HepG2 (cell line): Measurements from ENCODE around the gene OGA. TPM values are rescaled to one million over a fixed set of nuclear protein-coding genes. Genes with fewer than 3 reads are reported as not detected.
A peak's percentile ranks its signal among the peaks of the same experiment; 100 is the strongest.

ENCODE experiments used
- ATAC-seq: fragments of 200-7000 bp; cut with Tn5 transposase; 3 replicates; pipeline ENCODE4 v1.9.1; 2020; ENCODE audit warnings: mild to moderate bottlenecking, moderate library complexity
- BruUV-seq: library from RNA; stranded (reverse); fragments of 400-500 nt; replicated peaks from 2 replicates; lab custom pipeline; 2021; lab: Mats Ljungman, UMichigan
- CTCF ChIA-PET: fragments of 300-600 bp; formaldehyde crosslinking; extraction: SDS; loops from one replicate; lab custom pipeline; 2021; ENCODE audit warnings: low total read pairs, inconsistent platforms, low intra/inter-chr PET ratio; lab: Yijun Ruan, JAX
- POLR2A ChIA-PET: fragments of 350-600 bp; sonication (Branson Sonifier 250); formaldehyde crosslinking; loops from one replicate; lab custom pipeline; 2020; ENCODE audit warnings: antibody characterized with exemption, inconsistent platforms; lab: Yijun Ruan, JAX
- DNase-seq: peaks from one replicate; pipeline ENCODE4 v3.0.0-alpha.2; 2015; ENCODE audit warnings: low spot score
- FAIRE-seq: peaks from 3 replicates; lab custom pipeline; 2011; peaks lifted over from hg19 to GRCh38; lab: Jason Lieb, UNC
- H2AFZ ChIP-seq: one replicate; pipeline ENCODE4 v1.6.1; 2011; ENCODE audit warnings: low read length, inconsistent platforms
- H3K27ac ChIP-seq: fragments of 300-600 bp; 3 replicates; pipeline ENCODE4 v1.8.0; 2011; ENCODE audit warnings: mixed run types, mild to moderate bottlenecking, mixed read lengths, low read length, inconsistent platforms; ENCODE audit not compliant: insufficient read depth; ENCODE audit errors: extremely low read length
- H3K27me3 ChIP-seq, 2 experiments: fragments of 200-600 bp in 1 of 2; 2 replicates in 1 of 2; 3 replicates in 1 of 2; pipeline versions ENCODE4 v1.6.0 to v1.8.0; 2011; ENCODE audit warnings: low read length in 2 of 2, mild to moderate bottlenecking in 2 of 2, moderate library complexity in 2 of 2, inconsistent platforms in 1 of 2; ENCODE audit not compliant: insufficient read depth in 2 of 2, control insufficient read depth in 1 of 2
- H3K36me3 ChIP-seq, 2 experiments: fragments of 200-600 bp in 1 of 2; replicated peaks in 1 of 2; 2 replicates in 1 of 2; 3 replicates in 1 of 2; pipeline versions ENCODE4 v1.5.1 to v1.8.0; 2011; ENCODE audit warnings: low read length in 2 of 2, inconsistent platforms in 1 of 2; ENCODE audit not compliant: insufficient read depth in 2 of 2, control insufficient read depth in 1 of 2
- H3K4me1 ChIP-seq: 2 replicates; pipeline ENCODE4 v1.5.1; 2012; ENCODE audit warnings: low read length, inconsistent platforms; ENCODE audit not compliant: insufficient read depth
- H3K4me2 ChIP-seq: 2 replicates; pipeline ENCODE4 v1.6.0; 2011; ENCODE audit warnings: low read depth, low read length, inconsistent platforms
- H3K4me3 ChIP-seq, 3 experiments: fragments of 200-600 bp in 1 of 3; sonication (generic), shearing (Covaris generic) in 1 of 3; replicated peaks in 1 of 3; 2 replicates each; pipeline ENCODE4 v1.5.1; 2011 to 2016; ENCODE audit warnings: low read length in 3 of 3, inconsistent platforms in 2 of 3, low read depth in 2 of 3, mild to moderate bottlenecking in 2 of 3, control low read depth in 1 of 3, mixed read lengths in 1 of 3; ENCODE audit not compliant: insufficient read depth in 1 of 3
- H3K79me2 ChIP-seq: one replicate; pipeline ENCODE4 v1.6.1; 2011; ENCODE audit warnings: low read length, inconsistent platforms; ENCODE audit not compliant: insufficient read depth
- H3K9ac ChIP-seq: 2 replicates; pipeline ENCODE4 v1.6.0; 2011; ENCODE audit warnings: mild to moderate bottlenecking, low read depth, low read length, inconsistent platforms; ENCODE audit not compliant: insufficient read depth
- H3K9me3 ChIP-seq: 2 replicates; pipeline ENCODE4 v1.5.1; 2012; ENCODE audit warnings: mild to moderate bottlenecking, low read length
- H4K20me1 ChIP-seq: 2 replicates; pipeline ENCODE4 v1.6.0; 2011; ENCODE audit warnings: inconsistent platforms, mild to moderate bottlenecking, low read length, moderate library complexity; ENCODE audit not compliant: insufficient read depth
- ADNP ChIP-seq: sonication (generic); formaldehyde crosslinking; IDR thresholded peaks from 2 replicates; pipeline ENCODE4 v1.4.0; 2020; ENCODE audit warnings: missing genetic modification reagents
- ASH2L ChIP-seq: fragments of 300-600, 200-600 bp; sonication (generic); IDR thresholded peaks from 2 replicates; pipeline ENCODE4 v1.7.0; 2017; ENCODE audit warnings: low read depth, mild to moderate bottlenecking, moderate library complexity, mixed read lengths, low read length; ENCODE audit not compliant: insufficient read length
- FOXA1 ChIP-seq, 2 experiments: fragments of 450-650 bp in 1 of 2; sonication (generic) in 1 of 2; formaldehyde crosslinking in 1 of 2; IDR thresholded peaks; 2 replicates each; pipeline versions ENCODE4 v1.4.0 to v1.6.1; 2016 to 2020; ENCODE audit warnings: missing genetic modification reagents in 1 of 2
- HES4 ChIP-seq: sonication (generic); formaldehyde crosslinking; IDR thresholded peaks from 2 replicates; pipeline ENCODE4 v1.9.0; 2021; ENCODE audit warnings: mild to moderate bottlenecking, missing genetic modification reagents, borderline replicate concordance
- SMYD3 ChIP-seq: sonication (generic); formaldehyde crosslinking; IDR thresholded peaks from 2 replicates; pipeline ENCODE4 v1.8.1; 2023; ENCODE audit warnings: mild to moderate bottlenecking, missing genetic modification reagents
- TRIM24 ChIP-seq: sonication (generic); formaldehyde crosslinking; IDR thresholded peaks from 2 replicates; pipeline ENCODE4 v1.8.0; 2022; ENCODE audit warnings: mild to moderate bottlenecking, missing genetic modification reagents
- ZFX ChIP-seq: sonication (generic); formaldehyde crosslinking; IDR thresholded peaks from 2 replicates; pipeline ENCODE4 v1.4.0; 2020; ENCODE audit warnings: mild to moderate bottlenecking, low read depth, missing genetic modification reagents, moderate library complexity
- ZKSCAN1 ChIP-seq: fragments of 150-350 bp; IDR thresholded peaks from 2 replicates; pipeline ENCODE4 v1.6.1; 2014; ENCODE audit warnings: low read length
- ZNF318 ChIP-seq: sonication (generic); formaldehyde crosslinking; IDR thresholded peaks from 2 replicates; pipeline ENCODE4 v1.4.0; 2020; ENCODE audit warnings: mild to moderate bottlenecking, missing genetic modification reagents
- ZNF468 ChIP-seq: sonication (generic); formaldehyde crosslinking; IDR thresholded peaks from 2 replicates; pipeline ENCODE4 v1.8.0; 2022; ENCODE audit warnings: mild to moderate bottlenecking, moderate library complexity, missing genetic modification reagents
- ZNF660 ChIP-seq: sonication (generic); formaldehyde crosslinking; IDR thresholded peaks from 2 replicates; pipeline ENCODE4 v1.5.1; 2020; ENCODE audit warnings: mild to moderate bottlenecking, low read depth, missing genetic modification reagents, borderline replicate concordance
- WGBS: methylation state at CpG from one replicate; pipeline ENCODE4 v1.1.6; 2017; ENCODE audit warnings: low lambda C conversion rate; 5-methylcytosine and 5-hydroxymethylcytosine counted together
- in situ Hi-C: cut with HindIII; loops from 2 replicates; pipeline ENCODE4 v1.10.0; 2017; ENCODE audit warnings: low pct_unique_long_range_greater_than_20kb; ENCODE audit not compliant: extremely low pct_ligation_motif_present
- intact Hi-C: fragments of 100-400 bp; cut with micrococcal nuclease; formaldehyde crosslinking; loops from one replicate; pipeline ENCODE4 v1.10.0; 2022; ENCODE audit not compliant: unreplicated experiment
- polyA plus RNA-seq, 8 experiments: library from polyadenylated mRNA; depleted of rRNA in 3 of 8; stranded (reverse) in 7 of 8; unstranded in 1 of 8; fragments of >200 nt; fragmentation: Illumina TruSeq in 4 of 8; extraction: Trizol in 4 of 8; gene quantifications; 2 replicates each; pipeline versions ENCODE4 v1.2.1 to v1.2.3, GENCODE V29; 2011 to 2016; ENCODE audit warnings: low read depth in 4 of 8, missing spikeins in 1 of 8, mixed read lengths in 1 of 8; ENCODE audit not compliant: insufficient read depth in 1 of 8
- total RNA-seq, 5 experiments: library from RNA; depleted of rRNA; stranded (reverse); fragments of >200 nt; fragmentation: Illumina TruSeq; extraction: Trizol; gene quantifications; 2 replicates each; pipeline ENCODE4 v1.2.3, GENCODE V29; 2016; ENCODE audit warnings: low read depth in 1 of 5

OGA gene
- total and polyA plus RNA-seq, 2 of the 13 experiments (the other 11 are each of a cell fraction or from before 2014, with no cell fraction given), result 33.2 to 39.8 TPM

- Histone ChIP-seq H4K20me1 (peaks cover 5% of the 10 kb centered on the region; the same call in 1 of the 2 replicates), H3K9me3 (no peaks in the 10 kb centered on the region), H3K27me3 (peaks cover 10 to 31% of the 10 kb centered on the region in 2 experiments), H3K4me1 (peaks cover 50% of the 10 kb centered on the region), H3K27ac (no peak overlapping the region), H3K9ac (no peak overlapping the region), H3K36me3 (no peaks in the 10 kb centered on the region; a peak in 1 of 5 replicates), H3K4me2 (no peak overlapping the region), H3K79me2 (peaks cover 6% of the 10 kb centered on the region), H3K4me3 (no peak overlapping the region), H2AFZ (no peak overlapping the region)
- TF ChIP-seq ZNF468 (CRISPR knock-in tag) (no peak), TRIM24 (CRISPR knock-in tag) (no peak), ZKSCAN1 (peak; percentile 85), ASH2L (peak; percentile 4), ZNF660 (no peak), HES4 (no peak), ZNF318 (CRISPR knock-in tag) (no peak), SMYD3 (CRISPR knock-in tag) (no peak), ZFX (CRISPR knock-in tag) (no peak), FOXA1 (IDR thresholded peaks at IDR 0.05) (no peak), FOXA1 (CRISPR knock-in tag; IDR thresholded peaks at IDR 0.05) (0 out of 2 replicates have a peak, but pooled peaks have one; percentile 15), ADNP (CRISPR knock-in tag) (no peak)
- in situ Hi-C loops (no loop called here), intact Hi-C loops (no loop called here)
- FAIRE-seq (no peak), DNase-seq (no peak), ATAC-seq (peak; percentile 8; the same call in 1 of the 3 replicates)
- BruUV-seq, result no TSS peak
- no CpG with 5 or more reads among the region's 3 CpGs for WGBS
- ChIA-PET CTCF (no interaction called here), POLR2A (no interaction called here)
Observed at GRCh38 chr10:101777619-101778145, 40.6 kb downstream of the OGA start.
